22Rv1 (cell line): Measurements from ENCODE around the gene MEI4.

Experiments
- H3K27ac ChIP-seq: fragments of 450-650 bp; 2 replicates; pipeline ENCODE4 v1.5.1; 2017
- CTCF ChIP-seq: fragments of 450-650 bp; IDR thresholded peaks from 2 replicates; pipeline ENCODE4 v1.5.1; 2017; ENCODE audit warnings: mild to moderate bottlenecking
- ZFX ChIP-seq: fragments of 450-650 bp; IDR thresholded peaks from 2 replicates; pipeline ENCODE4 v1.6.1; 2017; ENCODE audit warnings: antibody characterized with exemption, borderline replicate concordance

The MEI4 gene

DNA sequence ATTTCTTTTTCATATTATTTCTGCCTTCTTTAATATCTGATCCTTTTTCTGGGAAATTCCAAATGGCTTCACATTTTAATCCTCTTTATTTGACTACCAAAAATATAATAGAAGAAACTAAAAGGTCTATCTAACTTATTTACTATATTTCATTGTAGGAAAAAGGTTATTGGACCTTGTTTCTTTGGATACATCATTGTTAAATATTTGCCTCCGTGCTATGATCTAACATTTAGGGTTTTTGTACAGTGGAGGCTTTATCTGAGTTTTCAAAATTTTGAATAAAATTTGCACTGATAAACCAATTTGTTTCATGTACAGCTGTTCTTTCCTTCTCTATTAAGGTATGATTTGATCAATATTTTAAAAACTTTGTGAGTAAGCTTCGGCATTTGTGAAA is 109.5 kb downstream of the MEI4 start:
- TF ChIP-seq ZFX (no peak), CTCF (no peak)

GRCh38 chr6:77763124-77763523 is 110.3 kb downstream of the MEI4 start:
- TF ChIP-seq CTCF (no peak), ZFX (no peak)
- no peak overlapping the region for H3K27ac ChIP-seq

More for the DNA sequence above, 109.5 kb downstream of the MEI4 start:
- no peak overlapping the region for H3K27ac ChIP-seq

- H3K27ac ChIP-seq = no peak overlapping the region
- no peak for TF ChIP-seq ZFX
- TF ChIP-seq CTCF = no peak
These were observed 111.5 kb downstream of the MEI4 start for GRCh38 chr6:77764364-77764763.

- TF ChIP-seq ZFX = no peak
- TF ChIP-seq CTCF = no peak
- no peak overlapping the region for H3K27ac ChIP-seq
These were observed 120.5 kb downstream of the MEI4 start for GRCh38 chr6:77773157-77773822.

- no peak for TF ChIP-seq ZFX
- TF ChIP-seq CTCF = no peak
- no peak overlapping the region for H3K27ac ChIP-seq
These were observed 121.6 kb downstream of the MEI4 start for GRCh38 chr6:77774457-77774856.

DNA sequence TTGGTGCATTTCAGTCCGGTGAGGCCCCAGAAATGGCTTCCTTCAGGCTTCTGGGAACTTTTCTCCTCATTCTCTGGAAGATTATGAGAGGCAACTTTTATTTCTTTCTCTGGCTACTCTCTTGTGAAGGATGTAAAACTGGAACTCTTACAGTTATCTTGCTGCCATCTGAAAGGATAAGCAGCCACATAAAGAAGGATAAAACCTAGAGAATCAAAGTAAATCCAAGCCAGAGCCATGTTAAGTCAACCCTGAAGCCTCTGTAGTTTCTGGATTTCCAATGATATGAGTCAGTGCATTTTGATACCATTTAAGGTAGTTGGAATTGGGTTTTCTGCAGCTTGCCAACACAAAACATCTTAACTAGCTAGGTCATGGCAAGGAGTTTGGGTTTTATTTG is 123.6 kb downstream of the MEI4 start:
- TF ChIP-seq CTCF (no peak), ZFX (no peak)
- H3K27ac ChIP-seq = no peak overlapping the region

DNA sequence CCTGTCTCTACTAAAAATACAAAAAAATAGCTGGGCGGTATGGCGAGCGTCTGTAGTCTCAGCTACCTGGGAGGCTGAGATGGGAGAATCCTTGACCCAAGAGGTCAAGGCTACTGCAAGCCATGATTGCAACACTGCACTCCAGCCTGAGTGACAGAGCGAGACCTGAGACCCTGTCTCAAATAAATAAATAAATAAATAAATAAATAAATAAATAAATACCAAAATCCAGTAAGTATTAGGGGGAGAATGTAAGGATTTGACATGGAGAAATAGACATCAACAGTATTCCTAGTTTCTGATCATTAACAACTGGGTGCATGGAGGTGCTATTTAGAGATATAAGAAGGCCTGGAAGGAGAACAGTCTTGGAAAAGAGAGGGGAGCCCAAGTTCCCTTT is 125.7 kb downstream of the MEI4 start:
- H3K27ac ChIP-seq = no peak overlapping the region
- no peak for TF ChIP-seq ZFX
- no peak for TF ChIP-seq CTCF
